HG03060 (cell line): ENCODE data around the gene KNG1.
"Not testable (repeated sequence)": the region's sequence is repeated elsewhere in the genome, so short reads cannot be mapped to it uniquely, and the experiment has no call there.

ENCODE experiments used
- ATAC-seq: cut with Tn5 transposase; IDR thresholded peaks from one replicate; pipeline ENCODE4 v1.9.1; 2021; ENCODE audit warnings: low read depth, moderate number of reproducible peaks; ENCODE audit not compliant: unreplicated experiment

The KNG1 gene

GRCh38 chr3:186717039-186717457, at the start of gene KNG1:
TSS of gene KNG1 (plus strand) at chr3:186717359. CDS start at chr3:186717543, 184 bp downstream.
- no peak for ATAC-seq

- no peak for ATAC-seq
Measured at GRCh38 chr3:186668426-186668825, 48.7 kb upstream of the KNG1 start.

DNA sequence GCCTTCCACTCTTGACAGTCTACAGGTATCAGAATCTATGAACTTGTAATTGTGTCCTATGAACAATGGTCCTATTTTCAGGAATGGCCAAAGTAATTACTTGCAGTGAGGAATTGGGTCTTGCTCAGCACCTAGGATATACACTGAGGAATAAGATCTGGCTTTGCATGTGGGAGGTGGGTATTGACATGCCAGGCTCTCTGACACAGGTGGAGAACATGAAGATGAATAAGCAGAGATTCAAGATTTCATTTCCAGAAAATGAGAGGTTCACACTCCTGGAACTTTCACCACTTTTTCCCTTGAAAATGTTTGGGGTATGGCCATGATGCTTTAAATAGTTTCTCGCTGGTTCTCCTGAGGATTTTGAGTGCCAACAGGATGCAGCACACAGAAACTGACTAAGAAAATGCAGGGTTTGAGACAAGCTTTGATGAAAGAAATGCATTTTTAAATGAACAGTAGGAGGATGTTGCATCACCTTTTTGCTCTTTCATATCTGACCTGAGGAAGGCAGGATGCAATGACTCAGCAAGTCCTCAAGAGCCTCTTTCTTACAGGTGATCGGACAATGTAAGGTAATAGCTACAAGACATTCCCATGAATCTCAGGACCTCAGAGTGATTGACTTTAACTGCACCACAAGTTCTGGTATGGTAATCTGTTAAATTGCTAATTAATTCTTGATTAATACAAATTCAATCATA, 47.6 kb upstream of the KNG1 start:
- ATAC-seq, result no peak

- no peak for ATAC-seq
Measured at GRCh38 chr3:186670155-186670554, 47.0 kb upstream of the KNG1 start.

GRCh38 chr3:186671051-186671450, 46.1 kb upstream of the KNG1 start:
- no peak for ATAC-seq

GRCh38 chr3:186678604-186679003, 38.6 kb upstream of the KNG1 start:
- ATAC-seq, result no peak

DNA sequence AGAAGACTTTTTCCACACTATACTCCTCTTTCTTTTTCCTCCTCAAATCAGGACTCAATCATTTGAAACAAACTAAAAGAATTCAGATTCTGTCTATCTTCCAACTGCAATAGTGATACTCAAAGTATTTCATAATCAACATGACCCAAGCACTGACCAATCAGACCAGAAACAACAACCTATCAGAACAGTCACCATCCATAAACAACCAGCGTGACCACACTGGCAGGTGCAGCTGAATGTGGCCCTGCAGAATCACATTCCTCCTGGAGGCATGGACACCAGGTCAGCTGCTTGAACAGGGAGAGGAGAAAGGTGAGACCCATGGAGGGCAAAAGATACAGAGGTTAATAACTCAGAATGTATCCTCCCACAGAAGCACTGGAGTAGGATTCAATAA, 38.0 kb upstream of the KNG1 start:
- no peak for ATAC-seq

DNA sequence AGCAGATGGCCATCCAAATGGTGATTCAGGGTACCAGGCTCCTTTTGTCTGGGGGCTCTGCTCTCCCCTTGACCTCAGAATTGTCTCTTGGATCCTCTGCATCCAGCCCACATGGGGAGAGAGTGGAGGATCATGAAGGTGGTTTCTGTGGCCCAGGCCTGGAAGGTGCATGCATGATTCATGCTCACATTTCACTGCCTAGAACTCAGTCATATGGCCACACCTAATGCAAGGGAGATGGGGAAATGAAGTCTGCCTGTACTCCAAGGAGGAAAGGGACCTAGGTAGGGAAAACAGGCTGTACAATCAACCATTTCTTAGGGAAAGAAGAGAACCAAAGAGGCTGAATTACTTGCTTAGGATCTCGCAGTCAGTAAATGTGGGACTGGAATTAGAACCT, 36.3 kb upstream of the KNG1 start:
- ATAC-seq, result no peak

GRCh38 chr3:186682812-186683211, 34.3 kb upstream of the KNG1 start:
- ATAC-seq, result no peak

- ATAC-seq, result no peak
Measured at GRCh38 chr3:186683979-186684378, 33.2 kb upstream of the KNG1 start.

DNA sequence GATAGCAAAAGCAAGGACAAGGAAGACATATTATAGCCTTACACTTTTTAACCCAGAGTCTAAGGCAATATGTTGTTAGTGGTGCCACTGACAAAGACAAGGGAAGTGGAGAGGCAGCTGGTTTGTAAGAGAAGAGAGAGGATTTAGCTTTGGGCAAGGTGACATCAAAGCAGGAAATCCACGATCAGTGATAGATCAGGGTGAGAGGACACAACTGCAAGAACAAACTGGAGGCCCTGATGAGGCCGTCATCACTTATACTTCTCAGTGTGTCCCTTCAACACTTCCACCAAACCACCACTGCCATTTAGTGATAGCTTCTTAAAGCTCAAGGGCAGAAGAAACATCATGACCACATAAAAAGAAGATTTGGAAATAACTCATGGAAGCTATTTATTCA, 30.7 kb upstream of the KNG1 start:
- ATAC-seq, result not testable (repeated sequence)

- ATAC-seq, result no peak
Measured at GRCh38 chr3:186687120-186687651, 30.0 kb upstream of the KNG1 start.

- ATAC-seq, result not testable (repeated sequence)
Measured at GRCh38 chr3:186690304-186690703, 26.9 kb upstream of the KNG1 start.

DNA sequence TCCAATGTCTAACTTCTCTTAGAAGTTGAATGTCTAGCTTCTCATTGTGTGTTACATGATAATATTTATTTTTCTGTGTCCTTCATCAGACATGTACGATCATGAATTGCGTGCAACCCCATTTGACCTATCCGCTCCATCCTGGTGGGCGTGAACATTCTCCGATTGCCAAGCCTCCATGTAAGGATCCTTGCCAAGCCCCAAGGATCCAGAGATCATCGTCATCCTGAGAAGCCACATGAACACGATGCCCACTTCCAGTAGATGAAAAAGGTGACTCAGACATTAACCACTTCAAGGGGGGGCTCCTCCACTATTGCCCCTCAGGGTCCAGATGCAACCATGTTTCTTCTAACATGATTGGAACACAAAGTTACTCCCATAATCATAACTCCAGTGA, 25.5 kb upstream of the KNG1 start:
- no peak for ATAC-seq

DNA sequence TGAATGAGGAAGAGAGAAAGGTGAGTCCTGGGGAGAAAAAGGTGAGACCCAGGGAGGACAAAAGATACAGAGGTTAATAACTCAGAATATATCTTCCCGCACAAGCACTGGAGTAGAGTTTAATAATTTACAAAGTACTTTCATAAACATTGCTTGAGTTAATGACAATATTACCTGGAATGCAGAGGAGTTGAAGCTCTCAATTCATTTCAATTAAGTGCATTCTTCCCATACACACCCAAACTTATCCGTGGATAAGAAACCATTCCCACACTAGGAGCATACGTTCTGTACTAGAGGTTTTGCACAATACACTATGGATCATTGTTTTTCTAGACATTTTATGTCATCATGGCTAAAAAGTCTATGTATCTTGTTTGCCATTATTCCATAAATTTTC, 23.3 kb upstream of the KNG1 start:
- ATAC-seq, result no peak

DNA sequence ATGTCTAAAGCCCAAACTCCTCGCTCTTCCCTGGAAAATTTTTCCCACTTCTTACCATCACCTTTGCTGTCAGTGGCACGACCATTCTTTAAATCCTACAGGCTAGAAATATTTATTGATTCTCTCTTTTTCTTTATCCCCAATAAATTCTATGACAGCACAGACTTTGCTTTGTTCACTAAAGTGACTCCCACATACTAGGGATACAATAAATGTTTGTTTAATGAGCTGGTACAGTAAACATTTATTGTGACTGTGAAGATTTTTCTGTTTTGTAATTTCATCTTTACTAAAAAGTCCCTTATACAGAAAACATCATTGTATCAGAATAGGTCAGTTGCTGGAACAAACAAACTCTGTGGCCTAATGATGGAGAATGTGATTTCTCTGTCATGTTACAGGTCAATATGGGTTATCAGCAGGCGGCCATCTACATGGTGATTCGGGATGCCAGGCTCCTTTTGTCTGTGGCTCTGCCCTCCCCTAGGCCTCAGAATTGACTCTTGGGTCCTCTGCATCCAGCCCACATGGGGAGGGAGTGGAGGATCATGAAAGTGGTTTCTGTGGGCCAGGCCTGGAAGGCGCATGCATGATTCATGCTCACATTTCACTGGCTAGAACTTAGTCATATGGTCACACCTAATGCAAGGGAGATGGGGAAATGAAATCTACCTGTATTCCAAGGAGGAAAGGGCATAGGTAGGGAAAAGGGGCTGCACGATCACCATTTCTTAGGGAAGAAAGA, 22.7 kb upstream of the KNG1 start:
- ATAC-seq, result no peak

- ATAC-seq, result no peak
Measured at GRCh38 chr3:186696522-186696921, 20.6 kb upstream of the KNG1 start.

DNA sequence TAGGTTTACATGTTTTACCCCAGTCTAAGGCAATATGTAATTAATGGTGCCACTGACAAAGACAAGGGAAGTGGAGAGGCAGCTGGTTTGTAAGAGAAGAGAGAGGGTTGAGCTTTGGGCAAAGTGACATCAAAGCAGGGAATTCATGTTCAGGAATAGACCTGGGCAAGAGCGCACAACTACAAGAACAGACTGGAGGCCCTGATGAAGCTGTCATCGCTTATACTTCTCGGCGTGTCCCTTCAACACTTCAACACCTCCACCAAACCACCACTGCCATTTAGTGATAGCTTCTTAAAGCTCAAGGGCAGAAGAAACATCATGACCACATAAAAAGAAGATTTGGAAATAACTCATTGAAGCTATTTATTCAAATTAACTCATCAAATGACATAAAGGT, 19.6 kb upstream of the KNG1 start:
- no peak for ATAC-seq

DNA sequence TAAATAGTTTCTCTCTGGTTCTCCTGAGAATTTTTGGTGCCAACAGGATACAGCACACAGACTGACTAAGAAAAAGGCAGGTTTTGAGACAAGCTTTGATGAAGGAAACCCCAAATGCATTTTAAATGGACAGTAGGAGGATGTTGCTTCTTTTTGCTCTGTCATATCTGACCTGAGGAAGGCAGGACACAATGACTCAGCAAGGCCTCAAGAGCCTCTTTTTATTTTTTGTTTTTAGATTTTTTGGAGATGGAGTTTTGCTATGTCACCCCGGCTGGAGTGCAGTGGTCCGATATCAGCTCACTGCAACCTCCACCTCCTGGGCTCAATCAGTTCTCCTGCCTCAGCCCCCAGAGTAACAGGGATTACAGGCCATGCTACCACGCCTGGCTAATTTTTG, 16.9 kb upstream of the KNG1 start:
- no peak for ATAC-seq

DNA sequence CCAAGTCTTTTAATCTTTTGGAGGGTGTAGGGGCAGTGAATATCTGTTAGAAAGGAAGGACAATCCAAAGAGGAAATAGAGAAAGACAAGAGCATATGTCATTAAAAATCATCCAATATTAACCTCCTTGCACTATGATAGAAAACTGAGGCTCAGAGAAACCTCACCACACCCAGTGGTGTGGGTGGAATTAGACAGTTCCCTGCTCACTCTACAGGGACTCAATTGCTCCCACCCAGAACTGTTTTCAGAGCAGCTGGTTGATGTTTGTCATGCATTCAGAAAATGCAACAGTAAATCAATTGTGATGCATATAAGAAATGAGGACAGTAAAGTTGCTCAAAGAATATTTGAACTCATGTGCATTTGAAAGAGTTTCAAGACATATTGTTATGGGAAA, 14.7 kb upstream of the KNG1 start:
- not testable (repeated sequence) for ATAC-seq

DNA sequence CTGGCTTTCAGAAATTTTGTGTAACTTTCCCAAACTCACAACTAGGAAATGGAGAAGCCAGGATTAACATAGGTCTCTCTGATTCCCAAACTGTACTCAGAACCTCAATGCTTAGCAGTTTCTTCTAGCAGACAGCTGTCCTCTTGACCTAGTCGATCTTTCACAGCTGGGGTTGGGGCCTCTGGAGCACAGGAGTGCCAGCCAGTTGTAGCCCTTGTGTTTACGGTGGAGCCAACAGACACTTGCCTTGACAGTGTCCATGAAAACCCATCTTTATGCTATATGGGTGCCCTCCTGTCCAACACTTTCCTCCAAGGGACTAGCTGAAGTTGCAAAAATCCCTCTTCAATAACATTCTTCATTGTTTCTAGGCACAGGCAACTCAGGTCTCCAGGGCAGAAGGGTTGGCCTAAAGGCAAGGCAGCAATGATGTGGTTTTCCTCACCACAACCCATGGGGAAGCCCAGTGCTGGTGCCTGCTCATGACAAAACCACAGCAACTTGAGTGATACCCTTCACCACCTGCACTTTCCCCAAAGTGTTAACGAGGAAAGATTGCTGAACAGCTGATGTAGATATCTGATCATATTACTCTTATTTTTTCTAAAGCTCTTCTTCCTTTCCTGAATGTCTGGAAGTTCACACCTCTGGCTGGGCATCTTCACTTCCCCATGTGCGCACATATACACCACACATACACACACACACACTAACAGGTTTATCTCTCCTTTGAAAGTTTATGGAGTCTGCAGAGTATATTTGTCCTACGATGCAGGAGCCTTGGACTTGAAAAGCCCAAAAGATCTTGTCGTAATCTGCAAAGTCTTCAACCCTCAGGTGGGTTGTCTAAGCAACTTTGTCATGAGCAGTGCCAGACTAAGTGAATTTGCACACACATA, 11.0 kb upstream of the KNG1 start:
- peak; percentile 92 for ATAC-seq
